HepG2 (cell line): Measurements from ENCODE around the gene SMC6. TPM values are rescaled to one million over a fixed set of nuclear protein-coding genes. Genes with fewer than 3 reads are reported as not detected.
A peak's percentile ranks its signal among the peaks of the same experiment; 100 is the strongest.

Experiments used
- ATAC-seq: fragments of 200-7000 bp; cut with Tn5 transposase; 3 replicates; pipeline ENCODE4 v1.9.1; 2020; ENCODE audit warnings: mild to moderate bottlenecking, moderate library complexity
- BruUV-seq: library from RNA; stranded (reverse); fragments of 400-500 nt; replicated peaks from 2 replicates; lab custom pipeline; 2021; lab: Mats Ljungman, UMichigan
- CTCF ChIA-PET: fragments of 300-600 bp; formaldehyde crosslinking; extraction: SDS; loops from one replicate; lab custom pipeline; 2021; ENCODE audit warnings: low total read pairs, inconsistent platforms, low intra/inter-chr PET ratio; lab: Yijun Ruan, JAX
- POLR2A ChIA-PET: fragments of 350-600 bp; sonication (Branson Sonifier 250); formaldehyde crosslinking; loops from one replicate; lab custom pipeline; 2020; ENCODE audit warnings: antibody characterized with exemption, inconsistent platforms; lab: Yijun Ruan, JAX
- DNase-seq: peaks from one replicate; pipeline ENCODE4 v3.0.0-alpha.2; 2015; ENCODE audit warnings: low spot score
- FAIRE-seq: peaks from 3 replicates; lab custom pipeline; 2011; peaks lifted over from hg19 to GRCh38; lab: Jason Lieb, UNC
- H2AFZ ChIP-seq: one replicate; pipeline ENCODE4 v1.6.1; 2011; ENCODE audit warnings: low read length, inconsistent platforms
- H3K27ac ChIP-seq: fragments of 300-600 bp; 3 replicates; pipeline ENCODE4 v1.8.0; 2011; ENCODE audit warnings: mixed run types, mild to moderate bottlenecking, mixed read lengths, low read length, inconsistent platforms; ENCODE audit not compliant: insufficient read depth; ENCODE audit errors: extremely low read length
- H3K27me3 ChIP-seq, 2 experiments: fragments of 200-600 bp in 1 of 2; 2 replicates in 1 of 2; 3 replicates in 1 of 2; pipeline versions ENCODE4 v1.6.0 to v1.8.0; 2011; ENCODE audit warnings: low read length in 2 of 2, mild to moderate bottlenecking in 2 of 2, moderate library complexity in 2 of 2, inconsistent platforms in 1 of 2; ENCODE audit not compliant: insufficient read depth in 2 of 2, control insufficient read depth in 1 of 2
- H3K36me3 ChIP-seq, 2 experiments: fragments of 200-600 bp in 1 of 2; replicated peaks in 1 of 2; 2 replicates in 1 of 2; 3 replicates in 1 of 2; pipeline versions ENCODE4 v1.5.1 to v1.8.0; 2011; ENCODE audit warnings: low read length in 2 of 2, inconsistent platforms in 1 of 2; ENCODE audit not compliant: insufficient read depth in 2 of 2, control insufficient read depth in 1 of 2
- H3K4me1 ChIP-seq: 2 replicates; pipeline ENCODE4 v1.5.1; 2012; ENCODE audit warnings: low read length, inconsistent platforms; ENCODE audit not compliant: insufficient read depth
- H3K4me2 ChIP-seq: 2 replicates; pipeline ENCODE4 v1.6.0; 2011; ENCODE audit warnings: low read depth, low read length, inconsistent platforms
- H3K4me3 ChIP-seq, 3 experiments: fragments of 200-600 bp in 1 of 3; sonication (generic), shearing (Covaris generic) in 1 of 3; replicated peaks in 1 of 3; 2 replicates each; pipeline ENCODE4 v1.5.1; 2011 to 2016; ENCODE audit warnings: low read length in 3 of 3, inconsistent platforms in 2 of 3, low read depth in 2 of 3, mild to moderate bottlenecking in 2 of 3, control low read depth in 1 of 3, mixed read lengths in 1 of 3; ENCODE audit not compliant: insufficient read depth in 1 of 3
- H3K79me2 ChIP-seq: one replicate; pipeline ENCODE4 v1.6.1; 2011; ENCODE audit warnings: low read length, inconsistent platforms; ENCODE audit not compliant: insufficient read depth
- H3K9ac ChIP-seq: 2 replicates; pipeline ENCODE4 v1.6.0; 2011; ENCODE audit warnings: mild to moderate bottlenecking, low read depth, low read length, inconsistent platforms; ENCODE audit not compliant: insufficient read depth
- H3K9me3 ChIP-seq: 2 replicates; pipeline ENCODE4 v1.5.1; 2012; ENCODE audit warnings: mild to moderate bottlenecking, low read length
- H4K20me1 ChIP-seq: 2 replicates; pipeline ENCODE4 v1.6.0; 2011; ENCODE audit warnings: inconsistent platforms, mild to moderate bottlenecking, low read length, moderate library complexity; ENCODE audit not compliant: insufficient read depth
- CHD4 ChIP-seq: fragments of 200-600 bp; sonication (generic); IDR thresholded peaks from 2 replicates; pipeline ENCODE4 v1.7.0; 2017; ENCODE audit warnings: mild to moderate bottlenecking, low read length, borderline replicate concordance
- CREB1 ChIP-seq, 2 experiments: fragments of 450-650 bp in 1 of 2; IDR thresholded peaks; 2 replicates each; pipeline ENCODE4 v1.6.1; 2016 to 2017; ENCODE audit warnings: control low read depth in 1 of 2, mild to moderate bottlenecking in 1 of 2, missing compliant biosample characterization in 1 of 2, missing genetic modification characterization in 1 of 2
- FOXJ3 ChIP-seq: sonication (generic); formaldehyde crosslinking; IDR thresholded peaks from 2 replicates; pipeline ENCODE4 v1.4.0; 2020; ENCODE audit warnings: missing genetic modification reagents, mild to moderate bottlenecking, borderline replicate concordance
- FOXP1 ChIP-seq, 2 experiments: fragments of 450-650 bp in 1 of 2; IDR thresholded peaks; 2 replicates each; pipeline ENCODE4 v1.6.1; 2017 to 2018; ENCODE audit warnings: antibody characterized with exemption in 1 of 2
- HNF4G ChIP-seq, 2 experiments: sonication (generic) in 1 of 2; formaldehyde crosslinking in 1 of 2; IDR thresholded peaks; 2 replicates each; pipeline versions ENCODE4 v1.4.0 to v1.6.1; 2011 to 2020; ENCODE audit warnings: borderline replicate concordance in 2 of 2, low read depth in 2 of 2, mild to moderate bottlenecking in 2 of 2, low read length in 1 of 2, missing genetic modification reagents in 1 of 2, moderate library complexity in 1 of 2
- SOX13 ChIP-seq, 3 experiments: fragments of 450-650 bp in 1 of 3; sonication (generic) in 1 of 3; formaldehyde crosslinking in 1 of 3; IDR thresholded peaks in 2 of 3; conservative IDR thresholded peaks in 1 of 3; 2 replicates each; pipeline versions ENCODE4 v1.5.0 to v1.6.1; 2016 to 2020; ENCODE audit warnings: antibody characterized with exemption in 1 of 3, mild to moderate bottlenecking in 1 of 3, missing compliant biosample characterization in 1 of 3, missing genetic modification reagents in 1 of 3, moderate library complexity in 1 of 3
- STAG1 ChIP-seq: sonication (generic); formaldehyde crosslinking; IDR thresholded peaks from 2 replicates; pipeline ENCODE4 v1.4.0; 2020; ENCODE audit warnings: missing genetic modification reagents
- ZC3H13 ChIP-seq: sonication (generic); formaldehyde crosslinking; IDR thresholded peaks from 2 replicates; pipeline ENCODE4 v1.8.1; 2023; ENCODE audit warnings: mild to moderate bottlenecking, missing genetic modification reagents, moderate library complexity
- ZMYM4 ChIP-seq: sonication (generic); formaldehyde crosslinking; IDR thresholded peaks from 2 replicates; pipeline ENCODE4 v1.8.1; 2023; ENCODE audit warnings: mild to moderate bottlenecking, missing genetic modification reagents
- ZNF883 ChIP-seq: sonication (generic); formaldehyde crosslinking; IDR thresholded peaks from 2 replicates; pipeline ENCODE4 v1.5.1; 2020; ENCODE audit warnings: mild to moderate bottlenecking, missing genetic modification reagents; ENCODE audit errors: not compliant biosample characterization
- ZSCAN20 ChIP-seq: sonication (generic); formaldehyde crosslinking; IDR thresholded peaks from 2 replicates; pipeline ENCODE4 v1.4.0; 2020; ENCODE audit warnings: missing genetic modification reagents, mild to moderate bottlenecking, borderline replicate concordance
- WGBS: methylation state at CpG from one replicate; pipeline ENCODE4 v1.1.6; 2017; ENCODE audit warnings: low lambda C conversion rate; 5-methylcytosine and 5-hydroxymethylcytosine counted together
- in situ Hi-C: cut with HindIII; loops from 2 replicates; pipeline ENCODE4 v1.10.0; 2017; ENCODE audit warnings: low pct_unique_long_range_greater_than_20kb; ENCODE audit not compliant: extremely low pct_ligation_motif_present
- intact Hi-C: fragments of 100-400 bp; cut with micrococcal nuclease; formaldehyde crosslinking; loops from one replicate; pipeline ENCODE4 v1.10.0; 2022; ENCODE audit not compliant: unreplicated experiment
- polyA plus RNA-seq, 8 experiments: library from polyadenylated mRNA; depleted of rRNA in 3 of 8; stranded (reverse) in 7 of 8; unstranded in 1 of 8; fragments of >200 nt; fragmentation: Illumina TruSeq in 4 of 8; extraction: Trizol in 4 of 8; gene quantifications; 2 replicates each; pipeline versions ENCODE4 v1.2.1 to v1.2.3, GENCODE V29; 2011 to 2016; ENCODE audit warnings: low read depth in 4 of 8, missing spikeins in 1 of 8, mixed read lengths in 1 of 8; ENCODE audit not compliant: insufficient read depth in 1 of 8
- total RNA-seq, 5 experiments: library from RNA; depleted of rRNA; stranded (reverse); fragments of >200 nt; fragmentation: Illumina TruSeq; extraction: Trizol; gene quantifications; 2 replicates each; pipeline ENCODE4 v1.2.3, GENCODE V29; 2016; ENCODE audit warnings: low read depth in 1 of 5

The SMC6 gene
- total and polyA plus RNA-seq, 2 of the 13 experiments (the other 11 are each of a cell fraction or from before 2014, with no cell fraction given): 18.9 to 55.3 TPM

DNA sequence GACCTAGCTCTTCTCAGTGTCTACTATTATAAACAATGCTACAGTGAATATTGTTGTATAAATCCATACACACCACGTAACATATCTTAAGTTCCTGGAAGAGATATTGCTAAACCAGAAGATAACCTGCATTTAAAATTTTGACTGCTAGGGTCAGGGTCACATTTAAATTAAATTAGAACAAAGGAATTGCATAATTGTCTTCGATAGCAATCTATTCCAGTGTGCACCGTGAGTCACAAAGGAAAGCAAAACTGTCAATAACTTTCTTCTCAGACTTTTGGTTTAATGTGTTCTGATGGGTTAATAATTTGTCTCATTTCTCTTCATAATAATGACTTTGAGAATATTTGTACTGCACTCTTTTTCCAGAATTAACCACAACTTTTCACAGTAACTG is 4.5 kb upstream of the SMC6 start:
- Histone ChIP-seq H2AFZ (no peak overlapping the region), H3K4me2 (peak overlapping the region; percentile 88; the same call in 1 of the 2 replicates), H3K27ac (peak overlapping the region; percentile 60), H3K79me2 (peaks cover 51% of the 10 kb centered on the region), H3K4me3 (no peak overlapping the region)
- ATAC-seq: no peak
- in situ Hi-C loops: loop anchor here (10.0 kb wide), 1 partner anchor 213 kb away; the partner anchor contains the start of gene VSNL1
- no TSS peak for BruUV-seq
- intact Hi-C loops: no loop called here
- TF ChIP-seq CHD4 (no peak), ZNF883 (no peak), SOX13 (IDR thresholded peaks at IDR 0.05) (no peak), SOX13 (CRISPR knock-in tag; conservative IDR thresholded peaks at IDR 0.05 in 1 of 2, IDR thresholded peaks at IDR 0.05 in 1 of 2) (peak in 1 of 2 experiments; percentile 29; a peak in 1 of 4 replicates)
- TF ChIP-seq, all 625 proteins: peak for 1
- Histone ChIP-seq H4K20me1 (no peaks in the 10 kb centered on the region), H3K4me1 (peaks cover 38% of the 10 kb centered on the region), H3K27me3 (no peaks in the 10 kb centered on the region; a peak in 1 of 5 replicates), H3K36me3 (peaks cover 1 to 14% of the 10 kb centered on the region in 2 experiments; a peak in 1 of 5 replicates), H3K9me3 (no peaks in the 10 kb centered on the region), H3K9ac (no peak overlapping the region)
- CTCF ChIA-PET: no interaction called here
- DNase-seq (no peak), FAIRE-seq (no peak)
- WGBS: 80% methylated on average over 3 of the region's 3 CpGs
- POLR2A ChIA-PET: no interaction called here

DNA sequence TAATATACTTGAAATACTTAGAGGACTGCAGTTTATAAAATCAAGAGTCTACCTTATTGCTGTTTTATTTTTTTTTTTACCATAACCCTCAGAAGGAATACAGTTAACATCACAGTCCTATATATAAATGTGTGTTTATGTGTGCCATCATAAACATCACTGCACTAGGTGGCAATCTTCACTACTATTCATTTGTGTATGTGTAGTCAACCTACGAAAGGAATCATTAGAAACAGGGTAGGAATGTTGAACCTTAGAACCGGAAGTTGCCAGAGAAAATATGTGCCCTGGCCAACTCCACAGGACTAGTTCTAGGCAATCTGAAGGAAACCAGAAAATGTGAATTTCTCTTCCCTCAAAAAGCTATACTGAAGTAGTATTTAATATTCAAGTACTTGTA is 3.7 kb upstream of the SMC6 start:
- CTCF ChIA-PET: no interaction called here
- TF ChIP-seq FOXP1 (IDR thresholded peaks at IDR 0.05): no peak
- TF ChIP-seq FOXP1 (CRISPR knock-in tag; IDR thresholded peaks at IDR 0.05): peak; percentile 61
- peak; percentile 36; the same call in 1 of the 2 replicates for TF ChIP-seq ZMYM4 (CRISPR knock-in tag)
- peak; percentile 53; the same call in 1 of the 2 replicates for TF ChIP-seq FOXJ3 (CRISPR knock-in tag)
- TF ChIP-seq HNF4G (IDR thresholded peaks at IDR 0.05; ENCODE audit: borderline replicate concordance, low read depth, low read length): peak; percentile 25; the same call in 1 of the 2 replicates
- TF ChIP-seq HNF4G (CRISPR knock-in tag; IDR thresholded peaks at IDR 0.05; ENCODE audit: borderline replicate concordance, low read depth): no peak
- no peak for TF ChIP-seq CREB1 (IDR thresholded peaks at IDR 0.05)
- peak; percentile 53; the same call in 1 of the 2 replicates for TF ChIP-seq CREB1 (CRISPR knock-in tag; IDR thresholded peaks at IDR 0.05)
- TF ChIP-seq ZSCAN20: no peak
- no peak for TF ChIP-seq ZC3H13
- peak; percentile 29; the same call in 1 of the 2 replicates for TF ChIP-seq STAG1 (CRISPR knock-in tag)

More for the DNA sequence above, 3.7 kb upstream of the SMC6 start:
- Histone ChIP-seq H3K79me2 (peaks cover 59% of the 10 kb centered on the region), H3K9ac (peak overlapping the region; percentile 6), H3K9me3 (no peaks in the 10 kb centered on the region), H3K4me1 (peaks cover 40% of the 10 kb centered on the region), H3K36me3 (peaks cover 1 to 10% of the 10 kb centered on the region in 2 experiments; a peak in 1 of 5 replicates), H3K27ac (peak overlapping the region; percentile 60), H3K27me3 (no peaks in the 10 kb centered on the region; a peak in 1 of 5 replicates), H2AFZ (no peak overlapping the region), H4K20me1 (no peaks in the 10 kb centered on the region), H3K4me2 (peak overlapping the region; percentile 88), H3K4me3 (peak overlapping the region in 1 of 3 experiments; percentile 22; a peak in 2 of 6 replicates)
- BruUV-seq: no TSS peak
- in situ Hi-C loops: loop anchor here (10.0 kb wide), 1 partner anchor 213 kb away; the partner anchor contains the start of gene VSNL1
- ATAC-seq (peak; percentile 36), FAIRE-seq (peak; percentile 4), DNase-seq (peak; percentile 89)
- intact Hi-C loops: loop anchor here (1.0 kb wide), 1 partner anchor 73 kb away; no protein-coding TSS in a partner anchor
- POLR2A ChIA-PET: no interaction called here
- 6% methylated on average over 2 of the region's 2 CpGs for WGBS
